GM12872 (cell line): ENCODE results near the gene NPSR1.

ENCODE experiments used
- CTCF ChIP-seq: IDR thresholded peaks from 3 replicates; pipeline ENCODE4 v1.5.1; 2011; ENCODE audit warnings: low read depth, mild to moderate bottlenecking, low read length, moderate library complexity; ENCODE audit not compliant: insufficient read depth

Gene NPSR1

GRCh38 chr7:34850681-34851080 lies 192.7 kb downstream of the NPSR1 start:
- no peak for TF ChIP-seq CTCF

- no peak for TF ChIP-seq CTCF
These were observed 193.4 kb downstream of the NPSR1 start for GRCh38 chr7:34851431-34851830.

- TF ChIP-seq CTCF = no peak
These were observed 211.0 kb downstream of the NPSR1 start for GRCh38 chr7:34869057-34869456.

- no peak for TF ChIP-seq CTCF
These were observed 217.5 kb downstream of the NPSR1 start for GRCh38 chr7:34875481-34875880.

GRCh38 chr7:34879871-34880270 lies 221.9 kb downstream of the NPSR1 start:
- TF ChIP-seq CTCF = no peak

GRCh38 chr7:34886856-34887255 lies 228.8 kb downstream of the NPSR1 start:
- TF ChIP-seq CTCF = no peak

GRCh38 chr7:34889951-34890350 lies 231.9 kb downstream of the NPSR1 start:
- TF ChIP-seq CTCF = no peak

- no peak for TF ChIP-seq CTCF
These were observed 237.2 kb downstream of the NPSR1 start for GRCh38 chr7:34895202-34895601.
